ENCODE measurements around the gene SEMA3E.

DNA sequence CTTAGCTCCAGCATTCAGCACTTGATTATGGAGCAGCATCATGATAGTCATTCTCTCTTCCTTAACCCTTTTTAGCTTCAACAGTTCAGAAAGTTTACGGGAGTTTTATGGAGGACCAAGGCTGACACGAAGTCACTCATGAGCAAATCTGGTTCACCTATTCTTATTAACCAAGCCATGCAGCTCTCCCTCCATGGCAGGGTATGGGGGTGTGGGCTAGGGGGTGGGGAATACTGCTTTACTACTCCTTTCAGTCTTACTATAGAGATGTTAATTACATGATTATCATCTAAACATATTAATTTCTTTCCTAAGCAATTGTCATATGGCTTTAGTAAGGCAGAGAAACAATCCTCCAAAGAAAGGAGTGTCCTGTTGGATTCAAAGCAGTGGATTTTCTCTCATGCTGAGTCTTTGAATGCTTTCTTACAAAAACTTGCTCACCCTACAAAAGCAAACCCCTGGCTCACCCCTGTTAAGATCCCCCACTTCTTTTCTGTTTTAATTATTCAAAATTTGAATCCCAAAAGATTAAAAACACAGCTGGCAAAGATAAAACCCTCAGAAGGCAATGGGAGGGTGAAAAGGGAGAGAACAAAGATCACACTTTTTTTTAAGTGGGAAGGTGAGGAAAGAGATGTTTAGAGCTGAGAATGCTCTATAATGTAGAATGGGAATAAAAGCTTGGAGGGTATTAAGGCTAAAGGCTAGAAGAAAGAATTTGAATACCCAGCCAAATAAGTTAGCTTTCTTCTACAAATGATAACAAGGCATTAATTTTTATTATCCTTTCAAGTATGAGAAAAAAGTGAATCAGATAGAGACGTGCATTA is 46.4 kb upstream of the SEMA3E start:
- TF ChIP-seq, protein P1, sequence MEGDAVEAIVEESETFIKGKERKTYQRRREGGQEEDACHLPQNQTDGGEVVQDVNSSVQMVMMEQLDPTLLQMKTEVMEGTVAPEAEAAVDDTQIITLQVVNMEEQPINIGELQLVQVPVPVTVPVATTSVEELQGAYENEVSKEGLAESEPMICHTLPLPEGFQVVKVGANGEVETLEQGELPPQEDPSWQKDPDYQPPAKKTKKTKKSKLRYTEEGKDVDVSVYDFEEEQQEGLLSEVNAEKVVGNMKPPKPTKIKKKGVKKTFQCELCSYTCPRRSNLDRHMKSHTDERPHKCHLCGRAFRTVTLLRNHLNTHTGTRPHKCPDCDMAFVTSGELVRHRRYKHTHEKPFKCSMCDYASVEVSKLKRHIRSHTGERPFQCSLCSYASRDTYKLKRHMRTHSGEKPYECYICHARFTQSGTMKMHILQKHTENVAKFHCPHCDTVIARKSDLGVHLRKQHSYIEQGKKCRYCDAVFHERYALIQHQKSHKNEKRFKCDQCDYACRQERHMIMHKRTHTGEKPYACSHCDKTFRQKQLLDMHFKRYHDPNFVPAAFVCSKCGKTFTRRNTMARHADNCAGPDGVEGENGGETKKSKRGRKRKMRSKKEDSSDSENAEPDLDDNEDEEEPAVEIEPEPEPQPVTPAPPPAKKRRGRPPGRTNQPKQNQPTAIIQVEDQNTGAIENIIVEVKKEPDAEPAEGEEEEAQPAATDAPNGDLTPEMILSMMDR (IDR thresholded peaks at IDR 0.05): no peak
- TF ChIP-seq POLR2A (IDR thresholded peaks at IDR 0.05): no peak
